K562 (cell line): ENCODE measurements around the gene STOML3. TPM values are rescaled to one million over a fixed set of nuclear protein-coding genes. Genes with fewer than 3 reads are reported as not detected.
A peak's percentile ranks its signal among the peaks of the same experiment; 100 is the strongest.

Experiments
- ATAC-seq: fragments of 200-7000 bp; cut with Tn5 transposase; 3 replicates; pipeline ENCODE4 v1.9.1; 2020; ENCODE audit warnings: moderate library complexity
- BruUV-seq: library from RNA; stranded (reverse); fragments of 400-500 nt; replicated peaks from 2 replicates; lab custom pipeline; 2021; lab: Mats Ljungman, UMichigan
- CTCF ChIA-PET: fragments of 300-600 bp; formaldehyde crosslinking; extraction: SDS; loops from one replicate; lab custom pipeline; 2021; ENCODE audit warnings: low intra/inter-chr PET ratio; lab: Yijun Ruan, JAX
- POLR2A ChIA-PET: fragments of 300-600, 350-650 bp; sonication (Branson Sonifier 250); formaldehyde crosslinking; extraction: SDS; loops from one replicate; lab custom pipeline; 2021; ENCODE audit warnings: antibody characterized with exemption, inconsistent platforms; lab: Yijun Ruan, JAX
- DNase-seq, 4 experiments: peaks; one replicate each; pipeline versions ENCODE4 v3.0.0 to v3.0.0-alpha.2; 2011 to 2018; ENCODE audit warnings: low spot score in 3 of 4, mixed read lengths in 3 of 4; ENCODE audit errors: extremely low read depth in 1 of 4
- FAIRE-seq: peaks from 2 replicates; lab custom pipeline; 2011; peaks lifted over from hg19 to GRCh38; lab: Jason Lieb, UNC
- H2AFZ ChIP-seq: 2 replicates; pipeline ENCODE4 v1.6.0; 2011; ENCODE audit warnings: low read depth, low read length, control low read depth, inconsistent platforms
- H3K27ac ChIP-seq: fragments of 200-600 bp; 3 replicates; pipeline ENCODE4 v1.8.0; 2011; ENCODE audit warnings: low read depth, mild to moderate bottlenecking, control low read depth, inconsistent platforms, low read length, moderate library complexity, mixed read lengths; ENCODE audit errors: extremely low read depth
- H3K27me3 ChIP-seq, 2 experiments: fragments of 300-600 bp in 1 of 2; 2 replicates in 1 of 2; 3 replicates in 1 of 2; pipeline versions ENCODE4 v1.6.0 to v1.8.0; 2011; ENCODE audit warnings: inconsistent platforms in 2 of 2, low read length in 2 of 2, mild to moderate bottlenecking in 1 of 2, mixed read lengths in 1 of 2, moderate library complexity in 1 of 2; ENCODE audit not compliant: control insufficient read depth in 2 of 2, insufficient read depth in 2 of 2
- H3K36me3 ChIP-seq: fragments of 300-600 bp; 3 replicates; pipeline ENCODE4 v1.8.0; 2011; ENCODE audit warnings: mild to moderate bottlenecking, low read length, inconsistent platforms; ENCODE audit not compliant: control insufficient read depth, insufficient read depth
- H3K4me1 ChIP-seq, 2 experiments: fragments of 200-600 bp in 1 of 2; replicated peaks in 1 of 2; 2 replicates in 1 of 2; 3 replicates in 1 of 2; pipeline versions ENCODE4 v1.5.1 to v1.8.0; 2011; ENCODE audit warnings: inconsistent platforms in 2 of 2, low read length in 2 of 2, mild to moderate bottlenecking in 1 of 2, mixed read lengths in 1 of 2, moderate library complexity in 1 of 2; ENCODE audit not compliant: control insufficient read depth in 2 of 2, insufficient read depth in 2 of 2
- H3K4me2 ChIP-seq: 2 replicates; pipeline ENCODE4 v1.6.1; 2011; ENCODE audit warnings: low read length, control low read depth, inconsistent platforms, mixed read lengths; ENCODE audit not compliant: insufficient read depth
- H3K4me3 ChIP-seq: fragments of 200-600 bp; sonication (generic), shearing (Covaris generic); 2 replicates; pipeline ENCODE4 v1.5.1; 2016; ENCODE audit warnings: control low read depth, inconsistent platforms
- H3K79me2 ChIP-seq: fragments of 200-600 bp; 3 replicates; pipeline ENCODE4 v1.8.0; 2011; ENCODE audit warnings: low read length, inconsistent platforms; ENCODE audit not compliant: control insufficient read depth, insufficient read depth
- H3K9ac ChIP-seq, 2 experiments: 2 replicates each; pipeline versions ENCODE4 v1.6.0 to v1.6.1; 2011; ENCODE audit warnings: low read depth in 2 of 2, low read length in 2 of 2, control low read depth in 1 of 2, inconsistent platforms in 1 of 2, mild to moderate bottlenecking in 1 of 2, mixed read lengths in 1 of 2; ENCODE audit not compliant: insufficient read depth in 1 of 2
- H3K9me1 ChIP-seq: one replicate; pipeline ENCODE4 v1.6.0; 2011; ENCODE audit warnings: inconsistent platforms, mild to moderate bottlenecking, low read length, moderate library complexity; ENCODE audit not compliant: control insufficient read depth, insufficient read depth
- H3K9me3 ChIP-seq: replicated peaks from 2 replicates; pipeline ENCODE4 v1.5.1; 2011; ENCODE audit warnings: low read depth, low read length, inconsistent platforms; ENCODE audit not compliant: control insufficient read depth, insufficient read depth
- H4K20me1 ChIP-seq: replicated peaks from 2 replicates; pipeline ENCODE4 v1.6.1; 2011; ENCODE audit warnings: low read length, inconsistent platforms, mixed read lengths; ENCODE audit not compliant: control insufficient read depth, insufficient read depth
- EP400 ChIP-seq: fragments of 450-650 bp; IDR thresholded peaks from 2 replicates; pipeline ENCODE4 v1.6.1; 2017; ENCODE audit warnings: antibody characterized with exemption, mild to moderate bottlenecking, moderate library complexity
- MYC ChIP-seq, 2 experiments: fragments of 250-450 bp in 1 of 2; sonication (Bioruptor Pico) in 1 of 2; IDR thresholded peaks; 2 replicates each; pipeline versions ENCODE4 v1.5.1 to v1.6.1; 2012 to 2021; ENCODE audit warnings: low read depth in 2 of 2, borderline replicate concordance in 1 of 2, improper control_type of control experiment in 1 of 2, low read length in 1 of 2, mild to moderate bottlenecking in 1 of 2, moderate library complexity in 1 of 2
- ZNF449 ChIP-seq: fragments of 250-450 bp; sonication (Bioruptor Pico); IDR thresholded peaks from 2 replicates; pipeline ENCODE4 v1.8.0; 2022; ENCODE audit warnings: moderate library complexity, mild to moderate bottlenecking, inconsistent platforms
- WGBS: fragments of 100-300 bp; shearing (Covaris generic); methylation state at CpG from one replicate; pipeline ENCODE4 v1.1.6; 2016; ENCODE audit warnings: low coverage, mixed read lengths; ENCODE audit not compliant: insufficient coverage; ENCODE audit errors: missing lambda C conversion rate; 5-methylcytosine and 5-hydroxymethylcytosine counted together
- in situ Hi-C: fragments of 300-500 bp; cut with MboI; formaldehyde crosslinking; loops from 4 replicates; pipeline ENCODE4 v1.15.0; 2018; ENCODE audit warnings: inconsistent platforms, mixed read lengths
- intact Hi-C: fragments of 100-400 bp; cut with micrococcal nuclease; formaldehyde crosslinking; loops from 2 replicates; pipeline ENCODE4 v1.14.2; 2022
- polyA plus RNA-seq, 8 experiments: library from polyadenylated mRNA; depleted of rRNA in 4 of 8; stranded (reverse) in 5 of 8; unstranded in 3 of 8; fragments of >200 nt; fragmentation: Nextera tagmentation in 2 of 8; fragmentation: Illumina TruSeq in 1 of 8; extraction: Ambion mirVana in 2 of 8; extraction: Trizol in 1 of 8; gene quantifications; 2 replicates each; pipeline versions ENCODE4 v1.2.1 to v1.2.3, GENCODE V29; 2011 to 2014; ENCODE audit warnings: inconsistent platforms in 1 of 8, missing spikeins in 1 of 8
- total RNA-seq, 7 experiments: library from RNA; depleted of rRNA in 6 of 7; stranded (reverse); fragments of >200 nt in 6 of 7; fragmentation: Illumina TruSeq in 2 of 7; extraction: Trizol in 2 of 7; gene quantifications; 2 replicates each; pipeline versions ENCODE4 v1.2.1 to v1.2.3, GENCODE V29; 2011 to 2021; ENCODE audit warnings: low replicate concordance in 1 of 7
- TF ChIP-seq, protein P1 (sequence below): fragments of 250-450 bp; sonication (Bioruptor Pico); IDR thresholded peaks from 2 replicates; pipeline ENCODE4 v1.4.0; 2020

STOML3 gene
- total and polyA plus RNA-seq, 9 of the 15 experiments (the other 6 are each of a cell fraction or from before 2014, with no cell fraction given) = 0.04 TPM; not detected in 8

- TF ChIP-seq, protein P1, sequence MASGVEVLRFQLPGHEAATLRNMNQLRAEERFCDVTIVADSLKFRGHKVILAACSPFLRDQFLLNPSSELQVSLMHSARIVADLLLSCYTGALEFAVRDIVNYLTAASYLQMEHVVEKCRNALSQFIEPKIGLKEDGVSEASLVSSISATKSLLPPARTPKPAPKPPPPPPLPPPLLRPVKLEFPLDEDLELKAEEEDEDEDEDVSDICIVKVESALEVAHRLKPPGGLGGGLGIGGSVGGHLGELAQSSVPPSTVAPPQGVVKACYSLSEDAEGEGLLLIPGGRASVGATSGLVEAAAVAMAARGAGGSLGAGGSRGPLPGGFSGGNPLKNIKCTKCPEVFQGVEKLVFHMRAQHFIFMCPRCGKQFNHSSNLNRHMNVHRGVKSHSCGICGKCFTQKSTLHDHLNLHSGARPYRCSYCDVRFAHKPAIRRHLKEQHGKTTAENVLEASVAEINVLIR = no peak
- TF ChIP-seq, all 486 proteins: peak for 10
Measured at GRCh38 chr13:39037410-39037879, 46.8 kb upstream of the STOML3 start (continued).

- in situ Hi-C loops = no loop called here
- WGBS = under 1% methylated on average over 9 of the region's 9 CpGs
- POLR2A ChIA-PET = interaction anchor here (1.3 kb wide), 1 partner anchor 10 kb away, joined by 3 read pairs; no protein-coding TSS in a partner anchor
Measured at GRCh38 chr13:39036212-39036611, 45.6 kb upstream of the STOML3 start.

More at GRCh38 chr13:39036212-39036611, 45.6 kb upstream of the STOML3 start:
- Histone ChIP-seq H3K79me2 (peaks cover 86% of the 10 kb centered on the region), H3K4me2 (peak overlapping the region; percentile 87), H3K9me1 (no peaks in the 10 kb centered on the region), H3K4me3 (peak overlapping the region; percentile 87), H3K27ac (peak overlapping the region; percentile 83), H3K36me3 (peaks cover 12% of the 10 kb centered on the region; the same call in 2 of the 3 replicates), H3K9me3 (no peaks in the 10 kb centered on the region), H4K20me1 (peaks cover 9% of the 10 kb centered on the region; the same call in 1 of the 2 replicates), H3K27me3 (no peaks in the 10 kb centered on the region), H3K4me1 (peaks cover 7 to 11% of the 10 kb centered on the region in 2 experiments; a peak in 4 of 5 replicates), H2AFZ (no peak overlapping the region), H3K9ac (peak overlapping the region in 1 of 2 experiments; percentile 82; a peak in 3 of 4 replicates)
- FAIRE-seq (peak; percentile 88), DNase-seq (peak in 1 of 4 experiments; percentile 29), ATAC-seq (no peak)
- CTCF ChIA-PET = no interaction called here
- intact Hi-C loops = no loop called here
- TF ChIP-seq ZNF449 (CRISPR knock-in tag) (no peak), MYC (IDR thresholded peaks at IDR 0.05; ENCODE audit: low read depth, low read length) (peak; percentile 65), MYC (CRISPR knock-in tag; IDR thresholded peaks at IDR 0.05; ENCODE audit: borderline replicate concordance, low read depth) (no peak), EP400 (peak; percentile 51; the same call in 1 of the 2 replicates)
- no TSS peak for BruUV-seq
